DMS 273 treated with DMSO at 0.1 percent for 48 hours (cell line): ENCODE measurements around the gene NR2C2AP.
"Not testable (repeated sequence)": the region's sequence is repeated elsewhere in the genome, so short reads cannot be mapped to it uniquely, and the experiment has no call there.

Experiments used
- DNase-seq: peaks from one replicate; lab custom pipeline; 2025; lab: John Stamatoyannopoulos, UW

Gene NR2C2AP, protein sequence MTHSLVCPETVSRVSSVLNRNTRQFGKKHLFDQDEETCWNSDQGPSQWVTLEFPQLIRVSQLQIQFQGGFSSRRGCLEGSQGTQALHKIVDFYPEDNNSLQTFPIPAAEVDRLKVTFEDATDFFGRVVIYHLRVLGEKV

DNA sequence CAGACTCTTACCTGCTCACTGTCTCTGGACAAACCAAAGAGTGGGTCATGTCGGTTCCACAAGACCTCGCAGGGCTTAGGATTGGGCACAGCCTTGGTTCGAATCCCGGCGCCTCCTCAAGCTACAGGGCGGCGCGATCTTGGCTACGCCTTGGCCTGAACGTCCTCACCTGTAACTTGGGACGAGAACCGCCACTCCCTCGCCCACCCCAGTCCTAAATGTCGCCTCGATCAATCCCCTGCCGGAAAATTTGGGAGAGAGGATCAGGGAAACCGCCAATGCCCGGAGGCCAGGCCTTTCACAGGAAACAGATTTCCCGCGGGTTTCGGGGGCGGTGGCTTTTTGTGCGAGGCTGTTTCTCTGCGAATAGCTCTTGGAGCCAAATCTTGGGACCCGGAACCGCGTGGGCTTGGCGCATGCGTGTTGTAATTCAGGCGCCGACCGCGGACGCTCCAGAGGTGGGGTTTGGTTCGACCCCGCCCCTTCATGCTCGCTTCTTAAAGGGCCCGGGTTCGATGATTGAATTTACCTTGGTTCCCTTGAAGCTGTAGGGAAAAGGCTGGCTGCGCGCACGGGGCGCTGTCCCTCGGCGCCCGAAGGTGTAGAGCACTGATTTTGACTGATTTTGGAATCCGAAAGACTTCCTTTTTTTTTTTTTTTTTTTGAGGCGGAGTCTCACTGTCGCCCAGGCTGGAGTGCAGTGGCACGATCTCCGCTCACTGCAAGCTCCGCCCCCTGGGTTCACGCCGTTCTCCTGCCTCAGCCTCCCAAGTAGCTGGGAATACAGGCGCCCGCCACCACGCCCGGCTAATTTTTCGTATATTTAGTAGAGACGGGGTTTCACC is at the start of gene NR2C2AP:
TSS of gene NR2C2AP (minus strand) at position 403 of the 845 bp plus-strand sequence. CDS start at position 49, 354 bp downstream.
- peak; percentile 79 for DNase-seq

GRCh38 chr19:19250196-19250801 is 47.1 kb upstream of the NR2C2AP start:
- no peak for DNase-seq

GRCh38 chr19:19240476-19240875 is 37.3 kb upstream of the NR2C2AP start:
- DNase-seq: no peak

GRCh38 chr19:19239675-19240074 is 36.5 kb upstream of the NR2C2AP start:
- DNase-seq: no peak

GRCh38 chr19:19238126-19238894 is 35.1 kb upstream of the NR2C2AP start:
- DNase-seq: no peak

DNA sequence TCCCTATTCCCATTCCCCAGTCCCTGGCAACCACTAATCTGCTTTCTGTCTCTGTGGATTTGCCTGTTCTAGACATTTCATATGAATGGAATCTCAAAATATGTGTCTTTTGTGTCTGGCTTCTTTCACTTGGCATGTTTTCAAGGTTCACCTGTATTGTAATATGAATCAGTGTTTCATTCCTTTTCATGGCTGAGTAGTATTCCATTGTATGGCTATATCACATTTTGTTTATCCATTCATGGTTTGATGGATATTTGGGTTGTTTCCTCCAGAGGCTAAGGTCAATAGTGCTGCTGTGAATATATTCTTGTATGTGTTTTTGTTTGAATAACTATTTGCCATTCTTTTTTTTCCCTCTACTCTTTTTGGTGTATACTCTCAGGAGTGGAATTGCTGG is 33.0 kb upstream of the NR2C2AP start:
- DNase-seq: no peak

- no peak for DNase-seq
These were observed 31.1 kb upstream of the NR2C2AP start for GRCh38 chr19:19234220-19234816.

DNA sequence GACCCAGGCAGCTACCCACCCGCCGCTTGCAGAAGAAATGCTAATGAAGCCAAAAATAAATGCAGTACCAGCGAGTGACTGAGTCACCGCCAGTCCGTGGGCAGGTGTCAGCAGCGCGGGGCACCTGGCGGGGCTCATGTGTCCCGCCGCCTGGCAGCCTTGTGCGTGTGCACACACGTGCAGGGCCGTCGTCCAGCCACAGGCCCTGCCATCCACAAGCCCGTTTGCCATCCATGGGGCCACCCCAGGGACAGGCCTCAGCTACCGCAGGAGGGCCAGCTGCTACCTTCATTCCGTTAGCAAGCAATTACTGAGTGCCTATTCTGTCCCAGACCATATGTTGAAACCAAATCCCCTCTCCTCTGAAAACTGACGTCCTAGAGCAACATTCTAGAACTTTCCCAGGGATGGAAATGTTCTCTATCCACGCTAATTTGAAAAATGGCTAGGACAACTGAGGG is 29.1 kb upstream of the NR2C2AP start:
- peak; percentile 70 for DNase-seq

DNA sequence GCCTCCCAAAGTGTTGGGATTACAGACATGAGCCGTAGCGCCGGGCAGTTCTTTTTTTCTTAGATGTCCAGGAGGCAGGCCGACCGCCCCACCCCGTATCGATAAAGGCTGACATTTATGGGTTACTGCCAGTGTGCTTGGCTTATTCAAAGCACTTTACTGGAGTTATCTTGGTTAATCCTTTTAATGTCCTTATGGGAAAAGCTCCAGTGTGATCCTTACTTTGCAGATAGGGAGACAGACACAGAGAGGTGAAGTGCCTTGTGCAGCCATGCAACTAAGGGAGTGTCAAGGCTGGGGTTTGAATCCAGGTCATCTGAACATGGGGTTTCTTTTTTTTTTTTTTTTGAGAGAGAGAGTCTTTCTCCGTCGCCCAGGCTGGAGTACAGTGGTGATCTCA is 27.8 kb upstream of the NR2C2AP start:
- no peak for DNase-seq

- no peak for DNase-seq
These were observed 26.5 kb upstream of the NR2C2AP start for GRCh38 chr19:19229701-19230100.

GRCh38 chr19:19227217-19227616 is 24.0 kb upstream of the NR2C2AP start:
- no peak for DNase-seq

GRCh38 chr19:19226663-19227062 is 23.4 kb upstream of the NR2C2AP start:
- no peak for DNase-seq

GRCh38 chr19:19226204-19226603 is 23.0 kb upstream of the NR2C2AP start:
- DNase-seq: no peak

GRCh38 chr19:19224852-19225494 is 21.8 kb upstream of the NR2C2AP start:
- DNase-seq: no peak

- DNase-seq: no peak
These were observed 21.1 kb upstream of the NR2C2AP start for GRCh38 chr19:19224150-19224851.

DNA sequence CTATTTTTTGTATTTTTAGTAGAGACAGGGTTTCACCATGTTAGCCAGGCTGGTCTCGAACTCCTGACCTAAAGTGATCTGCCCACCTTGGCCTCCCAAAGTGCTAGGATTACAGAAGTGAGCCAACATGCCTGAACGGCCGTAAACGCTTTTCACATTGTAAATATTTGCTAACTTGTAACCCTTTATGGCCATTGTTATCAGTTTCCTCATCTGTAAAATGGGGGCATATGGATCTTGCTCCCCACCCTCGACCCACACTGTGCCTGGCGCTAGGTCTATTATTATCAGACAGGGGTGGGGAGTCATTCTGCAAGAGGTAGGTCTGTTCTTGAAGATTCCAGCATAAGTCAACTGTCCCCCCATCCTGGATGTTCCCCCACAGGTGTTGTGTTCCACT is 20.4 kb upstream of the NR2C2AP start:
- DNase-seq: no peak

- DNase-seq: no peak
These were observed 19.8 kb upstream of the NR2C2AP start for GRCh38 chr19:19223060-19223459.

DNA sequence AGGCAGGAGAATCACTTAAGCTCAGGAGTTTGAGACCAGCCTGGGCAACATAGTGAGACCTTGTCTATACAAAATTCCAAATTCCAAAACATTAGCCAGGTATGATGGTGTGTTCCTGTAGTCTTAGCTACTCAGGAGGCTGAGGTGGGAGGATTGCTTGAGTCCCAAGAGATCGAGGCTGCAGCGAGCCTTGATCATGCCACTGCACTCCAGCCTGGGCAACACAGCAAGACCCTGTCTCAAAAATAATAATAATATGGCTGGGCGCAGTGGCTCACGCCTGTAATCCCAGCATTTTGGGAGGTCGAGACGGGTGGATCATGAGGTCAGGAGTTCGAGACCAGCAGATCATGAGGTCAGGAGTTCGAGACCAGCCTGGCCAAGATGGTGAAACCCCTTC is 17.8 kb upstream of the NR2C2AP start:
- not testable (repeated sequence) for DNase-seq

DNA sequence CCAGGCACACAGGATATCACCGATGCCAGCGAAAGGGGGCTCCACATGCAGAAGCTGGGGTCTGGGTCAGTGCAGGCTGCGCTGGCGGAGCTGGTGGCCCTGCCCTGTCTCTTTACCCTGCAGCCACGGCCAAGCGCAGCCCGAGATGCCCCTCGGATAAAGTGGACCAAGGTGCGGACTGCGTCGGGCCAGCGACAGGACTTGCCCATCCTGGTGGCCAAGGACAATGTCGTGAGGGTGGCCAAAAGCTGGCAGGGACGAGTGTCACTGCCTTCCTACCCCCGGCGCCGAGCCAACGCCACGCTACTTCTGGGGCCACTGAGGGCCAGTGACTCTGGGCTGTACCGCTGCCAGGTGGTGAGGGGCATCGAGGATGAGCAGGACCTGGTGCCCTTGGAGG is 15.7 kb upstream of the NR2C2AP start:
- no peak for DNase-seq

DNA sequence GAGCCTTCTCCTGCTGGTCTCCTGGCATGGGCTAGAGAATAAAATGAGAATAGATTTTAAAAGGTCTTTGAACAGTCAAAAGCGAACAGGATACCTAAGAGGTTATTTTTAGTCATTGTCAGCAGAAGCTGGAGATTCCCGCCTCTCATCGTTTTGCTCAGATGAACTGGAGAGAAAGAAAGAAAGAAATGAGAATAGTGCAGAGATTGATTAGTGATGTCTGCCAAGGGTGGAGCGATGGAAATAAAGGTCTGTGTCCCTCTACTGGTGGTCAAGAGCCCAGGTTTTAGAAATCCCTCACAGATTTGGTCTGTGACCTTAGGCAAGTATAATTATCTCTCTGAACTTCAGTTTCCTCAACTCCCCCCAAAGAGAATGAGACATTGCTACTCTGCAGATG is 13.9 kb upstream of the NR2C2AP start:
- DNase-seq: no peak

DNA sequence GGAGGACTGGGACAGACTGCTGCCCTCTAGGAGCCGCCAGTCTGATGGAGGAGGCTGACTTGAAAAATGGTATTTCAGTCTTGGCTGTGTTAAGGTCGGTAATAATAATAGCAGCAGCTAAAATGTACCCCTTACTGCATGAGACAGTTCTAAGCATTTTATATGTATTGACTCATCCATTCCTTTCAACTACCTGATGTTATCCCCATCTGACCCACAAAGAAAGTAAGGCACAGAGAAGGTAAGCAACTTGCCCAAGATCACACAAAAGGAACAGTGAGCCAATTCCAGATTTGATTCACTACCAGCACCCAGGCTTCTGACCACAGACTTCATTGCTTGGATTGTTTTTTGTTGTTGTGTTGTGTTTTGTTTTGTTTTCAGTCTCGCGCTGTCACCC is 12.6 kb upstream of the NR2C2AP start:
- DNase-seq: no peak
